NCI-H2029 (cell line): Measurements from ENCODE around the gene MINDY3.
"Not testable (repeated sequence)": the region's sequence is repeated elsewhere in the genome, so short reads cannot be mapped to it uniquely, and the experiment has no call there.

Experiments
- DNase-seq: peaks from one replicate; lab custom pipeline; 2025; lab: John Stamatoyannopoulos, UW

MINDY3 gene

GRCh38 chr10:15859906-15860691, at the start of gene MINDY3:
MINDY3 (minus strand) TSS chr10:15860507; CDS start chr10:15860299, 208 bp downstream.
- peak; percentile 35 for DNase-seq

- no peak for DNase-seq
Measured at GRCh38 chr10:15901889-15902288, 41.6 kb upstream of the MINDY3 start.

GRCh38 chr10:15898046-15898445, 37.7 kb upstream of the MINDY3 start:
- no peak for DNase-seq

- no peak for DNase-seq
Measured at GRCh38 chr10:15897287-15897686, 37.0 kb upstream of the MINDY3 start.

GRCh38 chr10:15896654-15897053, 36.3 kb upstream of the MINDY3 start:
- no peak for DNase-seq

GRCh38 chr10:15884447-15884846, 24.1 kb upstream of the MINDY3 start:
- DNase-seq, result no peak

GRCh38 chr10:15881542-15881941, 21.2 kb upstream of the MINDY3 start:
- no peak for DNase-seq

- DNase-seq, result peak; percentile 43
Measured at GRCh38 chr10:15879663-15880062, 19.4 kb upstream of the MINDY3 start.

- no peak for DNase-seq
Measured at GRCh38 chr10:15879058-15879457, 18.8 kb upstream of the MINDY3 start.

- DNase-seq, result no peak
Measured at GRCh38 chr10:15877836-15878576, 17.7 kb upstream of the MINDY3 start.

- not testable (repeated sequence) for DNase-seq
Measured at GRCh38 chr10:15876274-15876673, 16.0 kb upstream of the MINDY3 start.

- not testable (repeated sequence) for DNase-seq
Measured at GRCh38 chr10:15872645-15873044, 12.3 kb upstream of the MINDY3 start.

GRCh38 chr10:15871823-15872222, 11.5 kb upstream of the MINDY3 start:
- DNase-seq, result no peak

GRCh38 chr10:15869935-15870334, 9.6 kb upstream of the MINDY3 start:
- DNase-seq, result no peak

GRCh38 chr10:15868006-15868405, 7.7 kb upstream of the MINDY3 start:
- no peak for DNase-seq

GRCh38 chr10:15865304-15865703, 5.0 kb upstream of the MINDY3 start:
- no peak for DNase-seq

GRCh38 chr10:15864419-15864818, 4.1 kb upstream of the MINDY3 start:
- no peak for DNase-seq

GRCh38 chr10:15863733-15864132, 3.4 kb upstream of the MINDY3 start:
- peak; percentile 66 for DNase-seq

GRCh38 chr10:15863323-15863722, 3.0 kb upstream of the MINDY3 start:
- DNase-seq, result no peak

GRCh38 chr10:15860692-15861201, 440 bp upstream of the MINDY3 start:
- no peak for DNase-seq

GRCh38 chr10:15859509-15859905, 800 bp downstream of the MINDY3 start:
- no peak for DNase-seq

GRCh38 chr10:15858861-15859281, 1.4 kb downstream of the MINDY3 start:
- no peak for DNase-seq

- no peak for DNase-seq
Measured at GRCh38 chr10:15857107-15857575, 3.2 kb downstream of the MINDY3 start.
